IPS DF 19.7 (cell line): Measurements from ENCODE around the gene ITLN2.
"Not testable (repeated sequence)": the region's sequence is repeated elsewhere in the genome, so short reads cannot be mapped to it uniquely, and the experiment has no call there.

Experiments used
- DNase-seq: peaks from one replicate; pipeline ENCODE4 v3.0.0-alpha.2; 2013; ENCODE audit warnings: low read depth, low spot score

Gene ITLN2

GRCh38 chr1:160953030-160953429 is 1.6 kb downstream of the ITLN2 start:
- no peak for DNase-seq

GRCh38 chr1:160952129-160952510 is 2.5 kb downstream of the ITLN2 start:
- no peak for DNase-seq

DNA sequence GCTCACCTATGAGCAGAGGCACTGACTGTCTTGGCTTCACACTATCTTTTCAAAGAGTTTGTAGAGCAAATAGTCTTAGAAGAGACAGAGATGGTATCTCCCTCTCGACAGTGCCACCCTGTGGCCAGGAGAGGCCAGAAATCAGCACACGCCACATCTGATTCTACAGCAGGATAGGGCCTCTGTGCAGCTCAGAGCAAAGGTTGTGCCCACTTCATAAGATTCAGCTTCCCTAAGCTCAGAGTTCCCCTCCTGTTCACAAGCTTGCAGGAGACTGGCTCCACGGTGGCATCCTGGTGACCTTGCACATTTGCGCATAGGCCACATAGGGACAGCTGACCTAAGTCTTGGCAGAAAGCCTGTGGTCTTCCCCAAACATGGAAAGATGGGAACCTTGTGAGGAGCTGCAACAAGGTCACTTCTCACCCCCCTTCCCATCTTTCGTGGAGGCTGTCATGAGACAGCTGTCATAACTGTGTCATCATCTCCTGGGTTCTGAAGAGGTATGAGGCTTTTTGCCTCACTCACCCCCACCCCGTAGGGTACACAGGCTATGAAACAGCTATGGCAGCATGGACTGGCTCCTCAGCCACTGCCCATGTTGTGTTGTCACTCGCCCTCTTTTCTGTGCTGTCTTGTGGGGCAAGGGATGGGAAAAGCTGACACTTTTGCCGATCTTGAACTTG is 3.0 kb downstream of the ITLN2 start:
- no peak for DNase-seq

GRCh38 chr1:160950657-160951056 is 4.0 kb downstream of the ITLN2 start:
- DNase-seq: no peak

GRCh38 chr1:160949881-160950280 is 4.7 kb downstream of the ITLN2 start:
- no peak for DNase-seq

DNA sequence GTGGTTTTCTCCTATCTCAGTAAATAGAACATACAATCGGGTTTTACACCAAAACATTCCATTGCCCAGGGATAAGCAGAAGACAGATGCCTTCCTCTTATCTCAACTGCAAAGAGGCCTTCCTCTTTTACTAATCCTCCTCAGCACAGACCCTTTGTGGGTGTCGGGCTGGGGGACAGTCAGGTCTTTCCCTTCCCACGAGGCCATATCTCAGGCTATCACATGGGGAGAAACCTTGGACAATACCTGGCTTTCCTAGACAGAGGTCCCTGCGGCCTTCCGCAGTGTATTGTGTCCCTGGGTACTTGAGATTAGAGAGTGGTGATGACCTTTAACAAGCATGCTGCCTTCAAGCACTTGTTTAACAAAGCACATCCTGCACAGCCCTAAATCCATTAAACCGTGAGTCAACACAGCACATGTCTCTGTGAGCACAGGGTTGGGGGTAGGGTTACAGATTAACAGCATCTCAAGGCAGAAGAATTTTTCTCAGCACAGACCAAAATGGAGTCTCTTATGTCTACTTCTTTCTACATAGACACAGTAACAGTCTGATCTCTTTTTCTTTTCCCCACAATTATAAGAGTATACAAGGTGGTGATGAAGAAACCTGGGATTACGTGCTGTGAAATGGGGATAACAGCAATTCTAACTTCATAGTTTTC is 5.3 kb downstream of the ITLN2 start:
- not testable (repeated sequence) for DNase-seq

DNA sequence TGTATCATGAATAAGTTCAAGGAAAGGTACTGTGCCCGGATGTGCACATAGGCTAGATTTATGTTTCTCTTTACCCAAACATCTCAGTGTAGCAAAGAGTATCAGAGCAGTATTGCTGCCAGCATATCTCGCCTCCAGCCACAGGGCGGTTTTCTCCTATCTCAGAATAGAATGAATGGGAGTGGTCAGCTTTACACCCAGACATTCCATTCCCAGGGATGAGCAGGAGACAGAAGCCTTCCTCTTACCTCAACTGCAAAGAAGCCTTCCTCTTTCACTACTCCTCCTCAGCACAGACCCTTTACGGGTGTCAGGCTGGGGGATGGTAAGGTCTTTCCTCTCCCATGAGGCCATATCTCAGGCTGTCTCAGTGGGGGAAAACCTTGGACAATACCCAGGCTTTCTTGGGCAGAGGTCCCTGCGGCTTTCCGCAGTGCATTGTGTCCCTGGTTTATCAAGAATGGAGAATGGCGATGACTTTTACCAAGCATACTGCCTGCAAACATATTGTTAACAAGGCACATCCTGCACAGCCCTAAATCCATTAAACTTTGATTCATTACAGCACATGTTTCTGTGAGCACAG is 7.3 kb downstream of the ITLN2 start:
- not testable (repeated sequence) for DNase-seq

- DNase-seq: not testable (repeated sequence)
These were observed 8.7 kb downstream of the ITLN2 start for GRCh38 chr1:160945881-160946280.

GRCh38 chr1:160945079-160945478 is 9.5 kb downstream of the ITLN2 start:
- DNase-seq: no peak

- no peak for DNase-seq
These were observed 11.7 kb downstream of the ITLN2 start for GRCh38 chr1:160942926-160943325.

DNA sequence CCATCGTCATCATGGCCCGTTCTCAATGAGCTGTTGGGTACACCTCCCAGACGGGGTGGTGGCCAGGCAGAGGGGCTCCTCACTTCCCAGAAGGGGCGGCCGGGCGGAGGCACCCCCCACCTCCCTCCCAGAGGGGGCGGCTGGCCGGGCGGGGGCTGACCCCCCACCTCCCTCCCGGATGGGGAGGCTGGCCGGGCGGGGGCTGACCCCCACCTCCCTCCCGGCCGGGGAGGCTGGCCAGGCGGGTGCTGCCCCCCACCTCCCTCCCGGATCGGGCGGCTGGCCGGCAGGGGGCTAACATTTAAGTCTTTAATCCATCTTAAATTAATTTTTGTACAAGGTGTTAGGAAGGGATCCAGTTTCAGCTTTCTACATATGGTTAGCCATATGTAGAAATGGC is 17.9 kb downstream of the ITLN2 start:
- not testable (repeated sequence) for DNase-seq

DNA sequence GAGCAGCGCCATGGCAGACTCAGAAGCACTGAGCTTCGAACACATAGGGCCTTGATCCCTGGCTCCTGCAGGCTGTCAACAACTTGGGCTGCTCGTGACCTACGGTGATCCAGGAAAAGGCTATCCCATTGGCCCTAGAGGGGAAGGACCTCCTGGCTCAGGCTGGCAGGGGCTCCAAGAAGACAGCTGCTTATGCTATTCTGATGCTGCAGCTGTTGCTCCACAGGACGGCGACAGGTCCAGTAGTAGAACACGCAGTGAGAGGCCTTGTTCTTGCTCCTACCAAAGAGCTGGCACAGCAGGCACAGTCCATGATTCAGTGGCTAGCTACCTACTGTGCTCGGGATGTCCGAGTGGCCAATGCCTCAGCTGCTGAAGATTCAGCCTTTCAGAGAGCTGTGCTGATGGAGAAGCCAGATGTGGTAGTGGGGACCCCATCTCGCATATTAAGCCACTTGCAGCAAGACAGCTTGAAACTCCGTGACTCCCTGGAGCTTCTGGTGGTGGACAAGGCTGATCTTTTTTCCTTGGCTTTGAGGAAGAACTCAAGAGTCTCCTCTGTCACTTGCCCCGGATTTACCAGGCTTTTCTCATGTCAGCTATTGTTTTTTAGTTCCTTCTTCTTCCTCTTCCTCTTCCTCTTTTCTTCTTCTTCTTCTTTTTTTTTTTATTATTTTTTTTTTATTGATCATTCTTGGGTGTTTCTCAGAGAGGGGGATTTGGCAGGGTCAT is 18.9 kb downstream of the ITLN2 start:
- DNase-seq: no peak

GRCh38 chr1:160933305-160933704 is 21.3 kb downstream of the ITLN2 start:
- DNase-seq: not testable (repeated sequence)

DNA sequence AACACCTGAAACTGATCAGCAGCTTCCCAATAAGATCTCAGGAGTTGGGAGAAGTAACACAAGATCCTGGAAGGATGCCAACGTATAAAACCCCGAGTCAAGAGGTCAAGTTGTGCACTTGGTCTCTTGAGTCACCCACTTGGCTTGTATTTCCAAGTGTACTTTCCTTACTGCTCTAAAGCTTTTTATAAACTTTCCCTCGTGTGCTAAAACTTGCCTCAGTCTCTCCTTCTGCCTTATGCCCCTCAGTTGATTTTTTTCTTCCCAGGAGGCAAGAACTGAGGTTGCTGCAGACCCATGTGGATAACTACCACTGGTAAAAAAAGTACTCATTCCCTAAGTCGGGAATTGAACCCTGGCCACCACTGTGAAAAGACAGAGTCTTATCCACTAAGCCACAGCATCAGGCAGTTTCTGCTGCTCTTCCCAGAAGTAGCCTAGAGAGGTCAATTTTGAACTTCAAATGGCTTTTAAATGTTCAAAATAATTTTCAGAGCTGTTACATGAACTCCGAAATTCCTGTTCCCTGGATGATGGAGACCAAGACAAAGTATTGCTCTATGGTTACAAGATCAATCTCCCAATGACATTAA is 28.9 kb downstream of the ITLN2 start:
- no peak for DNase-seq

GRCh38 chr1:160924791-160925651 is 29.6 kb downstream of the ITLN2 start:
- no peak for DNase-seq

GRCh38 chr1:160916666-160917065 is 37.9 kb downstream of the ITLN2 start:
- no peak for DNase-seq

DNA sequence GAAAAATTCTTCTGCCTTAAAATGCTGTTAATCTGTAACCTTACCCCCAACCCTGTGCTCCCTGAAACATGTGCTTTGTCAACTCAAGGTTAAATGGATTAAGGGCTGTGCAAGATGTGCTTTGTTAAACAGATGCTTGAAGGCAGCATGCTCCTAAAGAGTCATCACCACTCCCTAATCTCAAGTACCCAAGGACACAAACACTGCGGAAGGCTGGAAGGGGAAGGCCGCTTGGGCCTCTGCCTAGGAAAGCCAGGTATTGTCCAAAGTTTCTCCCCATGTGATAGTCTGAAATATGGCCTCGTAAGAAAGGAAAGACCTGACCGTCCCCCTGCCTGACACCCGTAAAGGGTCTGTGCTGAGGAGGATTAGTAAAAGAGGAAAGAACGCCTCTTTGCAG is 41.4 kb downstream of the ITLN2 start:
- not testable (repeated sequence) for DNase-seq

DNA sequence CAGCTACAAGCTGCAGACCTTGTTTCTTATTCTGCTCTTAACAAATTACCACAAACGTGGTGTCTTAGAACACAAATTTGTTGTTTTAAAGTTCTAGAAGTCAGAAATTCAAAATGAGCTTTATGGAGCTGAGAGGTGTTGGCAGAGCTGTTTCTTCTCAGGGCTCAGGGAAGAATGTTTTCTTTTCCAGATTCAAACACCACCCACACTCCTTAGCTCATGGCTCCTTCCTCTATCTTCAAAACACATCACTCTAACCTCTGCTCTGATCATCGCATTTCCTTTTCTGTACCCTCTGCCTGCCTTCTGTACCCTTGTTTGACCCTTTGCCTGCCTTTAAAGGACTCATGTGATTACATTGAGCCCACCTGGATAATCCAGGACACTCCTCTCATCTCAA is 42.7 kb downstream of the ITLN2 start:
- no peak for DNase-seq

DNA sequence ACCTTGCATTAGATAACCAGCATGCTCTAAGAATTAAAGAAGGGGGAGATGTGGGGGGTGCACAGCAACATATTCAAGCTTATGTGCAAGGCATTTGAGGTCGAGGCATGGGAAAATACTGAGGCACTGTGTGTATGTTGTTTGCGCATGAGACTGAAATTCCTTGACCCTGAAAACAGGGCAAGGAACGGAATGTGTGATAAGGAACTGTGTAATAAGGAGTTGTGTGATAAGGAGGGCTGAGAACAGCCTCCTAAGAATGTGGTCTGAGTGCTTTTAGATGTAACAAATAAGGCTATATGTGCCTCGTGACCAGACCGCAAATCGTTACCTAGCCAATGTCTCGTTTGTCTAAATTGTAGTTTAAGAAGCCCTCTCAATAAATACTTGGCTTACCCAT is 43.2 kb downstream of the ITLN2 start:
- DNase-seq: no peak

GRCh38 chr1:160910170-160910750 is 44.3 kb downstream of the ITLN2 start:
- DNase-seq: no peak

GRCh38 chr1:160907976-160908375 is 46.6 kb downstream of the ITLN2 start:
- DNase-seq: no peak
